ENCODE data around the gene RDH16.

Gene RDH16

GRCh38 chr12:56957229-56958052 is at the start of gene RDH16:
TSS of gene RDH16 (minus strand) at chr12:56957608. CDS start at chr12:56957462, 146 bp downstream.
- no peak for DNase-seq

- no peak for DNase-seq
Observed at GRCh38 chr12:57006809-57007475, 49.5 kb upstream of the RDH16 start.

GRCh38 chr12:57005980-57006808 is 48.8 kb upstream of the RDH16 start, which contains the start of gene ZBTB39:
TSS of gene ZBTB39 (minus strand) at chr12:57006546. CDS start at chr12:57004917, 1,629 bp downstream.
- no peak for DNase-seq

GRCh38 chr12:57004651-57005050 is 47.2 kb upstream of the RDH16 start:
- no peak for DNase-seq

- no peak for DNase-seq
Observed at GRCh38 chr12:57003395-57003794, 46.0 kb upstream of the RDH16 start.

- DNase-seq: no peak
Observed at GRCh38 chr12:57001448-57001906, 44.1 kb upstream of the RDH16 start.

- DNase-seq: no peak
Observed at GRCh38 chr12:57000393-57000792, 43.0 kb upstream of the RDH16 start.

GRCh38 chr12:56999456-56999855 is 42.0 kb upstream of the RDH16 start:
- DNase-seq: no peak

GRCh38 chr12:56998981-56999380 is 41.6 kb upstream of the RDH16 start:
- no peak for DNase-seq

- no peak for DNase-seq
Observed at GRCh38 chr12:56998316-56998715, 40.9 kb upstream of the RDH16 start.

GRCh38 chr12:56996793-56997545 is 39.6 kb upstream of the RDH16 start:
- DNase-seq: no peak

GRCh38 chr12:56995930-56996496 is 38.6 kb upstream of the RDH16 start:
- DNase-seq: no peak

GRCh38 chr12:56995201-56995929 is 38.0 kb upstream of the RDH16 start:
- no peak for DNase-seq

- DNase-seq: no peak
Observed at GRCh38 chr12:56994231-56994746, 36.9 kb upstream of the RDH16 start.

GRCh38 chr12:56993346-56993745 is 35.9 kb upstream of the RDH16 start:
- no peak for DNase-seq

- DNase-seq: no peak
Observed at GRCh38 chr12:56991319-56992246, 34.2 kb upstream of the RDH16 start.

GRCh38 chr12:56990648-56991318 is 33.4 kb upstream of the RDH16 start:
- DNase-seq: no peak

GRCh38 chr12:56989861-56990610 is 32.6 kb upstream of the RDH16 start:
- DNase-seq: no peak

All from NCI-H1694 treated with DMSO at 0.1 percent for 48 hours (cell line).